Fibroblast of gingiva (primary cell): Measurements from ENCODE around the gene AP4S1.
"Not testable (repeated sequence)": the region's sequence is repeated elsewhere in the genome, so short reads cannot be mapped to it uniquely, and the experiment has no call there.

ENCODE experiments used
- DNase-seq: peaks from one replicate; pipeline ENCODE4 v3.0.0-alpha.2; 2011; ENCODE audit warnings: low read depth

Gene AP4S1

GRCh38 chr14:31006703-31007102 is 18.7 kb upstream of the AP4S1 start:
- DNase-seq, result no peak

GRCh38 chr14:31009836-31010574 is 15.4 kb upstream of the AP4S1 start:
- DNase-seq, result no peak

DNA sequence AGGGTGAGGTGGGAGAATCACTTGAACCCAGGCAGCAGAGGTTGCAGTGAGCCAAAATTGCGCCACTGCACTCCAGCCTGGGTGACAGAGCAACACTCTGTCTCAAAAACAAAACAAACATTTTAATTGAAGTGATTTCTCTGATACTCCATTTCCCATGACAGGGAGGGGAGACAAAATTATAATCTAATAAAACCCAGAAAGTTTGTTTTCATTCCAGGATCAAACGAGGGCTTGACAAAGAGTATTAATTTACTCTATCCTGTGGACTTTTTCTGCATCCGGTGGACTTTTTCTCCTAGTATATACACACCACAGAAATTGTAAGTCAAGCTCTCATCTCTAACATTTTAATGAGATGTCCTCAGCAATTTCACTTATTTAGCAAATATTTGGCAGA is 14.5 kb upstream of the AP4S1 start:
- no peak for DNase-seq

DNA sequence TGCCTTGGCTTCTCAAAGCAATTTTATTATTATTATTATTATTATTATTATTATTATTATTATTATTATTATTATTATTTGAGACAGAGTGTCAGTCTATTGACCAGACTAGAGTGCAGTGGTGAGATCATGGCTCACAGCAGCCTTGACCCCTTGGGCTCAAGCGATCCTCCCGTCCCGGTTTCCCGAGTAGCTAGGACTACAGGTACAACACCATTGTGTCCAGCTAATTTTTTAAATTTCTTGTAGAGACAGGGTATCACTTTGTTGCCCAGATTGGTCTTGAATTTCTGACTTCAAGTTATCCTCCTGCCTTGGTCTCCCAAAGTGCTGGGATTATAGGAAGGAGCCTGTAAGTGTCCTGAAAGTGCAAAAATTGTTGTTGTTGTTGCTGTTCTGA is 11.6 kb upstream of the AP4S1 start:
- no peak for DNase-seq

GRCh38 chr14:31018057-31018645 is 7.3 kb upstream of the AP4S1 start:
- DNase-seq, result no peak

DNA sequence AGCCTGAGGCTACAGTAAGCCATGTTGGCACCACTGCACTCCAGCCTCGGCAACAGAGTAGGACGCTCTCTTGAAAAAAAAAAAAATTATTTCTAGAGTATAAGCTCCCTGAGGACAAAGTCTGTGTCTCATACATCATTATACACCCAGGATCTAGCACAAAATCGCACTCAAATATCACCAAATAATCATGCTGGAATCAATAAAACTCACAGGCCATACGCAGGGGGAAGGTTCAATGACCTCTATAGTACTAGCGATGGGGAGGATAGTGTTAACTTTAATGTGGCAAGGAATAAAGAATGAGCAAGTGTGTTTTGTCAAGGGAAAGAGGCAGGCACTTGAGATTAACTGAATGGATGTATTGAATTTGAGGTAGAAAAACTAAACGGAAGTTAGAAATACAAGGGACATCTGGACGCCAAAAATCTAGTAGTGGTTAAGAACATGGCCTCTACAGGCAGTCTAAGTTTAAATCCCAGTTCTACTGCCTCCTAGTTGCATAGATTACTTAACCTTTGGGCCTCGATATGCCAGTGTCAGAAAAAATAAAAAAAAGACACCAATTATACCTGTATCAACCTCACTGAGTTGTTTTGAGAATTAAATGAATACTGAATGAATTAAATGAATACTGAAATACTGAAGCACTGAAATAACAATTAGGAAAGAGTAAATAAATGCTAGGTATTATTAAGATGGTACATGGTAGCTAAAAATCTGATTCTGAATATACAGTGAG is 4.4 kb upstream of the AP4S1 start:
- no peak for DNase-seq

DNA sequence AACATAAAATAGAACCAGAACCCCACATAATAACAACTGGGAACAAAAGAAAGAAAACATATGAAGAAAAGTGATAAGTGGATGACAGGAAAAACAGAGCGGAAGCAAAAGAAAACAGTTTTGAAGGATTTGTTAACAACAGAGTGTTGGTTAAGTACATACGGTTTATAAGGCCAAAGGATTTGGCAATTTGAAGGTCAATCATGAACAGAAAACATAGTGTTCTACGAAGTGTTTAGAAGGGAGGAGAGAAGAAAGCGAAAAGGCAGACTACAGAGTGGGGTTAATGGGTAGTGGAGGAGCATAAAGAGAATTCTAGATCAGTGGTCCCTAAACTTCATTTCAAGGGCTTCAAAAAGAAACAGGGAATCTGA is 3.9 kb upstream of the AP4S1 start:
- DNase-seq, result no peak

- no peak for DNase-seq
These were observed 3.1 kb upstream of the AP4S1 start for GRCh38 chr14:31022386-31022785.

- peak; percentile 7 for DNase-seq
These were observed 1.4 kb upstream of the AP4S1 start for GRCh38 chr14:31024010-31024480.

DNA sequence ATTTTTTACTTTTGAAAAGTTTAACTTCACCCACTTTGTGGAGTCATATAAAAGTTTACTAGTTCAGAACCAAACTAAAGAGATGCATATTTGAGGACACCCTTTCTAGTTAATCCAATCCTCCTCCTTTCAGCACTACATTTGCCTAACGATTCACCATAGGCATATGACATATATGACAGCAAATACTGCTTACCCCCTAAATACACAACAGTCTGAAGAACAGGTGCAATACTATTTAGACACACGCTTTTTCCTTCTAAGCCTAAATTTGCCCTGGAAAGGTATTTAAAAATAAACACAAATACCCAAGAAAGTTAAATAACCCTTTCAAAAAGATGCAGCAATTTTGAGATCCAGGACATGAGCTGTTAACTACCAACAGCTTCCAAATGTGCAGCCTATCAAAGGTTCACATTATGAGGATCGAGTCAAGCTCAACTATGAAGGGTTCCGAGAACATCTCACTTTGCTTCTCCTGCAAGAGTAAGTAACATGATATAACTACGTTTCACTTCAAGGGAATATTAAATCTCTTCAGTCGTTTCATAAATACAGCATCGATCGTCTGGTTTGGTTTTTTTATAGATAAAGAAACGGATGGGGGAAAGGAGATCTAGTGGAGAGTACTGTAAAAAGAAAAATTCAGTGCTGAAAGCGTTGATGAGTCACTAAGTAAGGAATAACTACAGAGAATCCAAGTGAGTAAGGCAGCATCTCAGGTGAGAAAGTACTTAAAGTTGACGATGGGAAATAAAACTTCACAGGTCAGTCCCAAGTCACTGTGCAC is 677 bp upstream of the AP4S1 start:
- no peak for DNase-seq

DNA sequence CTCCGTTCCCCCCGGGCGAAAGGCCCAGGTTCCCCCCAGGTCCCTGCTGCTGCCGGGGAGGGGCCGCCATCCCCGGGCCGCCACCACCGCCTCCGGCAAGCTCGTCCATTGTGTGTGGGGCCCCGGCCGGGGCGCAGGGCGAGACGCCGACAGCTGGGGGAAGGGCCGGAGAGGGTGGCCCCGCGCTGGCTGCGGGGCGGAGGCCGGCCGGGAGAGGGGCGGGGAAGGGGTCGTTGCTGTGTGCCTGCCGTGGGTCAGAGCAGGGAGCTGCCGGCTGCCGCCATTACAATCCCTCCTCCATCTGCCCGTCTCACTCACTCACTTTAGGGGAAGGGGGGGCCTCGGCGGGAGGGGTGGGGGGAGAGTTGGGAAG is 614 bp downstream of the AP4S1 start, which contains the start of gene STRN3:
Gene STRN3 (minus strand): TSS at position 303 of the 373 bp plus-strand sequence. CDS start 194 bp downstream, at position 109.
- no peak for DNase-seq

DNA sequence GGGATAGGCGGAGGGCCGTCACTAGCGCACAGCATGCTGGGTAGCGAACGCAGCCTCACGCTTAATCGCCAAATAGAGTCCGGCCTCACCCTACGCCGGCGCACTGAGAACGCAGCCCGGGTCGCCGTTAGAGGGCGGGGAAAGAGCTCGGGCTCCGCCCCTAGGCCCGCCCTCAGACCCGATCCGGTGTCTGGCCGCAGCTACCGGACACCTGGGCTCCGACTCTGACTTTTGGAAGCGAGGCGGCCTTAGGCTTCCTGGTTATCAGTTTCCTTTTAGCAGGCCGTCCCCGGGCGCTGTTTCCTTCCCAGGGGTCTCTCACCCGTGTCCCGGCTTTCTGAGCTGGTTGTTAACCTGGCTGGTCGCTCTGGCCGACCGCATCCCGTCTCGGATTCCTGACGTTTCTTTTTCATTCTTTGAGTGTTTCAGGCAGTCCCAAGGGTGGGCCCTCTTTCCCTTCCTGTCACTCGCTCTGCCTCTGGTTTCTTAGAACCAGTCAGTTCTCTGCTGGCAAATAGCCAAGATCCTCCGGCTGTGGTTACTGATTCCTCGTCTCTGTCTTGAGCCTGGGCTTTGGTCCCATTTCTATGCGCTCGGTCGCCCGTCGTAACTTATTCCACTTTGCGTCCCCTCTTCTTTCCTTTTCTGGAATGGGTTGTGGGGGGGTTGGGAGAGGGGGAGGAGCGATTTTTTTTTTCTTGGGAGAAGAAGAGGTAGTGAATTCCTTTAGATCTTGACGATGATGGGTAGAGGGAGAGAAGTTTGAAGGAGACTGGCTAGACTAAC is 1.2 kb downstream of the AP4S1 start:
- DNase-seq, result peak; percentile 98

DNA sequence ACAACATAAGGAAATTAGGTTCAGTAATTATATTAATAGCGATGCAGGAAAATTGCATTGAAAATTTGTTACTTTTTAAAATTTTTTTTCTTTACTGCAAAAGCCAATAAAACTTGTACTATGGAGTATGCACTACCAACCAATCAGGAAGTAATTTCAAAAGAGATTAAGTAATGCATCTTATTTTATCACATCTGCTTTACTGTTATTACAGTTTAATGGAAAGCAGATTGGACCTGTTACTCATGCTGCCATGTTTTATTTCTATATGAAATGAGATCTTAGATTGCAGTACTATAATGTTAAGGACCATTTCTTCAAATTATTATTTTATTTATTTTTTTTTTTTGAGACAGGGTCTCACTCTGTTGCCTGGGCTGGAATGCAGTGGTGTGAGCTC is 2.4 kb downstream of the AP4S1 start:
- peak; percentile 26 for DNase-seq

DNA sequence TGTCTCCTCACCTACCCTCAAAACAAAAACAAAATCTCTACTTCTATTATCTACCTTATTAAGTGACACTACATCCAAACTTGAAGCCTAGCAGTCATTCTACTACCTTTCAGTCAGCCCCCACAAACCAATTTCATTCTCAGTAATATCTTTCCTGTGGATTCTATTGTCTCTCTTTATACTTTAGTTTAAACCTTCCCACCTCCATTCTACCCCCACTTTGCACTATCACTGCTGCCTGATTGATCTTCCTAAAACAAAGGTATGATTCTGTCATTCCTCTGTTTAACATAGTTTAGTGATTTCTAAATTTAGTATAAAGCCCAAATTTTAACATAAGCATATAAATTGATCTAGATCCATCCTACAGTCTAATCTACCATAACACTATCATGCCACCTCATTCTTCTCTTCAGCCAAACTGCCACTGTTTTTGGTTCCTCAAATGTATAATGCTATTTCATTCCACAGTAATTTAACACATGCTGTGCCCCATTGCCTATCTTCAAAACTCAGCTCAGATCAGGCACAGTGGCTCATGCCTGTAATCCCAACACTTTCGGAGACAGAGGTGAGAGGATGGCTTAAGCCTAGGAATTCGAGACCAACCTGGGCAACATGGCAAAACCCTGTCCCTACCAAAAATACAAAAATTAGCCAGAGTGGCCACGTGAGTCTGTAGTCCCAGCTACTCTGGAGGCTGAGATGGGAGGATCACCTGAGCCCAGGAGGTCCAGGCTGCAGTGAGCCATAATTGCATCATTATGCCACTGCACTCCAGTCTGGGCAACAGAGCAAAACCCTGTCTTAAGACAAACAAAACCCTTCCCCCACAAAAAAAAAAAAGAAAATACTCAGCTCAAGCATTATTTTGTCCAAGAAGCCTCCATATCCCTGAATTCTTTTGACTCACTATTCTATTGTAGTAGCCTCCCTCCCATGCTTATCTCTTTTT is 3.8 kb downstream of the AP4S1 start:
- DNase-seq, result no peak

DNA sequence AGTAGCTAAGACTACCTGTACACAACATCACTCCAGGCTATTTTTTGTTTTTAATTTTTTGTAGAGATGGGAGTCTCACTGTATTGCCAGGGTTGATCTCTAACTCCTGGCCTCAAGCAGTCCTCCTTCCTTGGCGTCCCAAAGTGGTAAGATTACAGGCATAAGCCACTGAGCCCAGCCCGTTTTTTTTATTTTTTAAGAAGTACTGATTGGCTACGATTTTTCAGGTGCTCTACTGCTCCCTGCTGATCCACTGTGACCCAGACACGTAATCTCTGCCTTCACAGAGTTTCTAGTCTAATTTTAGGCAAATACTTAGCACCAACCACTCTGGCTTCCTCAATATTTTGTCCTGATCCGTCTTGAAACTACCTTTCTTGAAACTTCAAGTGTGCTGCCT is 5.0 kb downstream of the AP4S1 start:
- no peak for DNase-seq

DNA sequence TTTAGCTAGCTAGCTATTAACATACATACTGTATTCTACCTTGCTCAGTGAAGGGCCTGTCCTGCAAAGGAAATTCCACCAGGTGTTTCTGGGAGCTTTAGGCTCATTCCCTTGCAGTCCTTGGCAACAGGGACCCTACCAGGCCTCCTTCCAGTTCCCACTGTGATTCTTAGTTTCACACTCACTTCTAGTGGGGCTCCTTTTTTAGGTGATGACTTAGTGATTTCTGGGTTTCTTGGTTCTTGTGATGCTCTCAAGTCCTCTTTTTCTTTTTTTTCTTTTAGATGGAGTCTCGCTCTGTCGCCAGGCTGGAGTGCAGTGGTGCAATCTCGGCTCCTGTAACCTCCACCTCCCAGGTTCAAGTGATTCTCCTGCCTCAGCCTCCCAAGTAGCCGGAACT is 11.1 kb downstream of the AP4S1 start:
- DNase-seq, result no peak

DNA sequence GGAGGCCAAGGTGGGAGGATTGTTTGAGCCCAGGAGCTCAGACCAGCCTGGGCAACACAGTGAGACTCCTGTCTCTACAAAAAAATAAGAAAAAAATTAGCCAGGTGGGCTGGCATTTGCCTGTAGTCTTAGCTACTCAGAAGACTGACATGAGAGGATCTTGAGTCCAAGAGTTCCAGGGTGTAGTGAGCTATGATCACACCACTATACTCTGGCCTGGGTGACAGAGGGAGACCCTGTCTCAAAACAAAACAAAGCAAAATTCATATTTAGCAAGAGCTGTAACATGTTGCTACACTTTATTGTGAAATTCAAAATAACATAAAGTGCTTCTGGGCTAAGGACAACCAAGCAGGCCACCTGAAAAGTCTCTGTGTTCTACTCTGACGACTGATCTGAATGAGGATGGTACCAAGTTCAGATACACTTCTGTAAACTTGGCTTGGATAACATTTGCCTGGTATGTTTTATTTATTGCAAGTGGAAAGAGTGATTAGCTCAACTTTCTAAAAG is 12.3 kb downstream of the AP4S1 start:
- no peak for DNase-seq

DNA sequence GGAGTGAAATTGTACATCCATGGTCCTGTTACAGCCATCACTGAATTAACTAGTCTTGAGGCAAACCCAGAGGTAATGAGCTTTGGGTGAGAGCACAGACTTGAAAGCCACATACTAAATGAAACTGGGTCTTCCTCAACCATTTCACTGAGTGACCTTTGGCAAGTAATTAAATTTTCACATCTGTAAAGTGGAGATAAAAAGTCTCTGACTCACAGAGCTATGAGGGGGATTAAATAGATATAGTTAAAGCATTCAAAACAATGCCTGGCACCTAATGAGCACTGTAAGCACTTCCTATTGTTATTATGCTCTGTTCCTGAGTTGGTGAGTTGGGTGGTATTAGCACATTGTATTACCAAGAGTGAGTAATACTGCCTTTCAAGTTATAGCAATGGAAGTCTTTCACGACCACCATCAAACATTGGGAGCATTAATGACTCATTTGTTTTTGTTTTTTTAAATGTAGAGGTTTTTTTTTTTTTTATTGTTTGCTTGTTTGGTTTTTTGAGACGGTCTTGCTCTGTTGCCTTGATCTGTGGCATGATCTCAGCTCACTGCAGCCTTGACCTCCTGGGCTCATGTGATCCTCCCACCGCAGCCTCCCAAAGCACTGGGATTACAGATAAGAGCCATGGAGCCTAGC is 13.2 kb downstream of the AP4S1 start:
- no peak for DNase-seq

DNA sequence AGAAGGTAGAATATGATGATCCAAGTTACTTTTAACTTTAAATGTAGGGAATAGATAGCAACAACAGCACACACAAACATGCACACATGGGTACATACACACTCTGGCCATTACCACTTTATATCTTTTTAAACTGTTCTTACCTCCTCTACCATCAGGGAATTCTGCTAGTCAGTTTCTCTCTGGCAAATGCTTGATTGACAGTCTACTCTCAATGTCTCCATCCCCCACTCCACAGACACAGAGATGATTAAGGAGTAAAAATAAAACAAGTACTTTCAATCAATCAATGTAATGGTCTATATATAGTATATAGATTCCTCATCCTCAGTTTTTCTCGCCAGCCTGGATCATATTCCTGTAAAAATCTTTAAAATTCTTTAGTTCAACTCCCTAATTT is 16.9 kb downstream of the AP4S1 start:
- DNase-seq, result no peak

GRCh38 chr14:31042893-31043292 is 17.4 kb downstream of the AP4S1 start:
- not testable (repeated sequence) for DNase-seq
